SK-N-SH (cell line): ENCODE data around the gene GPR37L1. TPM values are rescaled to one million over a fixed set of nuclear protein-coding genes. Genes with fewer than 3 reads are reported as not detected.

Experiments used
- CTCF ChIA-PET: fragments of 300-600, 350-600 bp; formaldehyde crosslinking; extraction: SDS; loops from one replicate; lab custom pipeline; 2021; lab: Yijun Ruan, JAX
- POLR2A ChIA-PET: fragments of 350-600 bp; sonication (Branson Sonifier 250); formaldehyde crosslinking; extraction: SDS; loops from one replicate; lab custom pipeline; 2020; ENCODE audit warnings: antibody characterized with exemption, inconsistent platforms; lab: Yijun Ruan, JAX
- DNase-seq: peaks from one replicate; pipeline ENCODE4 v3.0.0; 2012
- H2AFZ ChIP-seq: fragments of 200-600 bp; sonication (generic); 2 replicates; pipeline ENCODE4 v1.8.1; 2016; ENCODE audit warnings: antibody characterized with exemption, mild to moderate bottlenecking, low read depth
- H3F3A ChIP-seq: fragments of 200-600 bp; sonication (generic); replicated peaks from 2 replicates; pipeline ENCODE3; 2016; ENCODE audit warnings: antibody characterized with exemption, mild to moderate bottlenecking; ENCODE audit not compliant: insufficient read depth
- H3K27ac ChIP-seq, 2 experiments: fragments of 200-500 bp in 1 of 2; fragments of 200-600 bp in 1 of 2; sonication (Bioruptor generic) in 1 of 2; sonication (generic), shearing (Covaris generic) in 1 of 2; 2 replicates each; pipeline versions ENCODE4 v1.5.1 to v1.6.1; 2014 to 2016; ENCODE audit warnings: low read depth in 2 of 2, inconsistent platforms in 1 of 2, low read length in 1 of 2, mild to moderate bottlenecking in 1 of 2, mixed read lengths in 1 of 2
- H3K27me3 ChIP-seq: fragments of 200-600 bp; sonication (generic), shearing (Covaris generic); 2 replicates; pipeline ENCODE4 v1.6.1; 2016; ENCODE audit warnings: mixed run types; ENCODE audit not compliant: insufficient read depth
- H3K36me3 ChIP-seq, 2 experiments: fragments of 200-500 bp in 1 of 2; fragments of 200-600 bp in 1 of 2; sonication (Bioruptor generic) in 1 of 2; sonication (generic) in 1 of 2; replicated peaks in 1 of 2; 2 replicates each; pipeline versions ENCODE3 to v1.5.1; 2014 to 2016; ENCODE audit warnings: low read length in 1 of 2, mild to moderate bottlenecking in 1 of 2; ENCODE audit not compliant: insufficient read depth in 2 of 2, control insufficient read depth in 1 of 2
- H3K4me1 ChIP-seq, 2 experiments: fragments of 200-500 bp in 1 of 2; fragments of 200-600 bp in 1 of 2; sonication (Bioruptor generic) in 1 of 2; sonication (generic), shearing (Covaris generic) in 1 of 2; 2 replicates each; pipeline versions ENCODE4 v1.5.1 to v1.6.1; 2014 to 2016; ENCODE audit warnings: low read depth in 1 of 2, low read length in 1 of 2, mixed run types in 1 of 2; ENCODE audit not compliant: insufficient read depth in 2 of 2, control insufficient read depth in 1 of 2
- H3K4me2 ChIP-seq: fragments of 200-600 bp; sonication (generic), shearing (Covaris generic); 2 replicates; pipeline ENCODE4 v1.6.1; 2017; ENCODE audit warnings: mixed run types
- H3K4me3 ChIP-seq, 2 experiments: fragments of 200-500 bp in 1 of 2; fragments of 200-600 bp in 1 of 2; sonication (Bioruptor generic) in 1 of 2; sonication (generic), shearing (Covaris generic) in 1 of 2; 2 replicates each; pipeline versions ENCODE4 v1.5.1 to v1.8.1; 2014 to 2016; ENCODE audit warnings: low read depth in 2 of 2, inconsistent platforms in 1 of 2, low read length in 1 of 2, mild to moderate bottlenecking in 1 of 2, mixed read lengths in 1 of 2, moderate library complexity in 1 of 2
- H3K79me2 ChIP-seq: fragments of 200-600 bp; sonication (generic); 2 replicates; pipeline ENCODE4 v1.8.1; 2017; ENCODE audit warnings: mild to moderate bottlenecking; ENCODE audit not compliant: insufficient read depth
- H3K9ac ChIP-seq: fragments of 200-600 bp; sonication (generic); 2 replicates; pipeline ENCODE4 v1.6.1; 2017; ENCODE audit warnings: mixed run types
- H3K9me2 ChIP-seq: fragments of 200-600 bp; sonication (generic); 2 replicates; pipeline ENCODE4 v1.6.1; 2017; ENCODE audit warnings: mixed run types
- H3K9me3 ChIP-seq: fragments of 200-600 bp; sonication (generic); 2 replicates; pipeline ENCODE4 v1.6.1; 2017; ENCODE audit warnings: mixed run types, mild to moderate bottlenecking, moderate library complexity
- H4K20me1 ChIP-seq: fragments of 200-600 bp; sonication (generic); 2 replicates; pipeline ENCODE4 v1.6.1; 2017; ENCODE audit warnings: mild to moderate bottlenecking, mixed run types; ENCODE audit not compliant: insufficient read depth
- ELF1 ChIP-seq: IDR thresholded peaks from 2 replicates; pipeline ENCODE4 v1.4.0; 2012
- GABPA ChIP-seq: IDR thresholded peaks from 2 replicates; pipeline ENCODE4 v1.4.0; 2012; ENCODE audit warnings: low read depth, mild to moderate bottlenecking
- JUND ChIP-seq: IDR thresholded peaks from 2 replicates; pipeline ENCODE4 v1.4.0; 2012
- NFIC ChIP-seq: IDR thresholded peaks from 2 replicates; pipeline ENCODE4 v1.4.0; 2012; ENCODE audit warnings: borderline replicate concordance
- NRF1 ChIP-seq: IDR thresholded peaks from 2 replicates; pipeline ENCODE4 v1.6.1; 2012; ENCODE audit warnings: low read depth, mild to moderate bottlenecking, low read length
- PBX3 ChIP-seq: IDR thresholded peaks from 2 replicates; pipeline ENCODE4; 2012
- POLR2AphosphoS5 ChIP-seq: IDR thresholded peaks from 2 replicates; pipeline ENCODE4 v1.6.1; 2012; ENCODE audit warnings: low read depth, low read length
- RAD21 ChIP-seq: IDR thresholded peaks from 2 replicates; pipeline ENCODE4 v1.6.1; 2012; ENCODE audit warnings: mild to moderate bottlenecking, low read length
- REST ChIP-seq: IDR thresholded peaks from 2 replicates; pipeline ENCODE4 v1.6.1; 2012; ENCODE audit warnings: mild to moderate bottlenecking, low read depth, low read length, moderate library complexity
- RFX5 ChIP-seq: IDR thresholded peaks from 2 replicates; pipeline ENCODE4 v1.6.1; 2012; ENCODE audit warnings: mild to moderate bottlenecking, improper control_type of control experiment, low read length
- TEAD4 ChIP-seq: IDR thresholded peaks from 2 replicates; pipeline ENCODE4 v1.4.0; 2012; ENCODE audit warnings: mild to moderate bottlenecking, borderline replicate concordance; ENCODE audit not compliant: insufficient read depth
- WGBS: methylation state at CpG from one replicate; pipeline ENCODE4 v1.1.6; 2017; ENCODE audit warnings: low lambda C conversion rate; 5-methylcytosine and 5-hydroxymethylcytosine counted together
- polyA plus RNA-seq, 3 experiments: library from polyadenylated mRNA; depleted of rRNA; stranded (reverse); fragments of >200 nt; gene quantifications; 2 replicates each; pipeline ENCODE4 v1.2.3, GENCODE V29; 2012
- TF ChIP-seq, protein P1 (sequence below): fragments of 150-350 bp; IDR thresholded peaks from 2 replicates; pipeline ENCODE4 v1.6.1; 2016; ENCODE audit warnings: mild to moderate bottlenecking, low read depth, low read length

GPR37L1 gene
- polyA plus RNA-seq, 1 of the 3 experiments (the other 2 are of a cell fraction) = not detected

DNA sequence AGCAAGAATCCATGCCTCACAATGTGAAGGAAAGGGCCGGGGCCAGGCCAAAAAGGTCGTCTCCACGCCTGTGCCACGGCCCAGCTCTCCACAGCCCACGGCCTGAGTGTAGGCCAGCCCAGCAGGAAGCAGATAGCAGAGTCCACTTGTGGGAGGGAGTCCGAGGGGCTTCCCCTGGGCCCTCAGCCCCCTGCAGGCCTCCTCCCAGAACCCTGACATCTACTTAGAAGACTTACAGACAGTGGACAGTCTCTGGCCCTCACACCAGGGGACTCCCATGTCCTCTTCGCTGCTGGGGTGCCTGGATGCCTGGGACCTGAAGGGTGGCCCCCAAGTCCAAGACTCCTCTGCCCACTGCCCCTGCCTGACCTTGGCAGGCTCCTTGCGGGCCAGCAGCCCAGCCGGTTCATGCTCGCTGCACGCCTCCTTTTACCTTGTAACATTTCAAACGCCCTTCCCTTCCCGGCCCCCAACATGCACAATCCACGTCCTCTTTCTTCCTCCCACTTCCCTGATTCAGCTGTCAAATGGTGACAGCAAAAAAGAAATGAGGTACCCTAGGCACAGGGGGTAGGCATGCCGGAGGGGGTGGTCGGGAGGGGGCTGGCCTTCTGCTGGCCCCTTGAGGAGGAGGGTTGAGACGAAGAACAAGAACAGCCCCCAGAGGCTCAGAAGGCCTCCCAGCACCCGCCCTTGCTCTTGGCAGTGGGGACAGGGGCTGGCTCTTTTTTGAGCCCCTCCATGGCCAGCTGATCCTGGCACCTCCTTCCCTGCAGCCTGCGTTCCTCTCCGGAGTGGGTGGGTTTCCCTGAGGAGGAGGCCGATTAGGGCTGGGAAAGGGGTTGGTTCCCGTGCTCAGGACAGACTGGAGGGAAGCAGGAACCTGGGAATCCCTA lies 38.7 kb downstream of the GPR37L1 start:
- POLR2A ChIA-PET = no interaction called here
- H3K79me2 ChIP-seq = no peaks in the 10 kb centered on the region
- peaks cover 0 to 39% of the 10 kb centered on the region in 2 experiments; a peak in 1 of 4 replicates for H3K4me1 ChIP-seq
- DNase-seq = no peak
- TF ChIP-seq JUND (no peak), NRF1 (no peak), RFX5 (no peak), RAD21 (no peak), PBX3 (no peak), TEAD4 (no peak), REST (no peak), POLR2AphosphoS5 (no peak), NFIC (no peak), ELF1 (no peak)
- TF ChIP-seq, protein P1, sequence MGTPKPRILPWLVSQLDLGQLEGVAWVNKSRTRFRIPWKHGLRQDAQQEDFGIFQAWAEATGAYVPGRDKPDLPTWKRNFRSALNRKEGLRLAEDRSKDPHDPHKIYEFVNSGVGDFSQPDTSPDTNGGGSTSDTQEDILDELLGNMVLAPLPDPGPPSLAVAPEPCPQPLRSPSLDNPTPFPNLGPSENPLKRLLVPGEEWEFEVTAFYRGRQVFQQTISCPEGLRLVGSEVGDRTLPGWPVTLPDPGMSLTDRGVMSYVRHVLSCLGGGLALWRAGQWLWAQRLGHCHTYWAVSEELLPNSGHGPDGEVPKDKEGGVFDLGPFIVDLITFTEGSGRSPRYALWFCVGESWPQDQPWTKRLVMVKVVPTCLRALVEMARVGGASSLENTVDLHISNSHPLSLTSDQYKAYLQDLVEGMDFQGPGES = no peak
- no peaks in the 10 kb centered on the region for H3K27me3 ChIP-seq
- H3F3A ChIP-seq = peaks cover under 1% of the 10 kb centered on the region
- no peaks in the 10 kb centered on the region for H4K20me1 ChIP-seq
- no peak overlapping the region for H3K4me3 ChIP-seq
- no peak overlapping the region for H3K4me2 ChIP-seq
- H2AFZ ChIP-seq = no peak overlapping the region
- H3K9me3 ChIP-seq = no peaks in the 10 kb centered on the region
- H3K9ac ChIP-seq = no peak overlapping the region
- 78% methylated on average over 17 of the region's 22 CpGs for WGBS
- H3K27ac ChIP-seq = no peak overlapping the region
- H3K36me3 ChIP-seq = no peaks in the 10 kb centered on the region
- no peaks in the 10 kb centered on the region for H3K9me2 ChIP-seq
- CTCF ChIA-PET = interaction anchor here (1.2 to 2.6 kb wide), 3 partner anchors 18 to 28 kb away, joined by 4 to 11 read pairs (median 6); no protein-coding TSS in a partner anchor

DNA sequence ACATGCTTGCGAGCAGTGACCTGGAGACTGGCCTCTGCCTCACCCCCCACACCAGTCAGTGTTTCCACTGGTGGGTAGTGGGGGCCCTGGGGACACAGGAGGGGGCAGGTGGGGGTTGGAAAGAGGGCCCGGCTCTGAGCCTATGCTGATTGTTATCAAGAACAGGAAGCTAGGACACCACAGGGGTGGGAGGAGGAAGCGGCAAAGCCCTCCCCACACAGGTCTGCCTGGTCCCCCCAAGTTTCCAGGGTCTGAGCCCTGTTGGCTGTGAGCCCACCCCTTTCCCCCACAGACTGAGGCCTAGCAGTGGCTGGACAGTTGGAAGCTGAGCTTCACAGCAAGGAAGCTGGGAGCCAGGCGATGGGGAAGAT lies 39.3 kb downstream of the GPR37L1 start:
- H3K9me3 ChIP-seq = no peaks in the 10 kb centered on the region
- no peaks in the 10 kb centered on the region for H3K9me2 ChIP-seq
- no peak overlapping the region for H3K9ac ChIP-seq
- H3K36me3 ChIP-seq = no peaks in the 10 kb centered on the region
- H3K27ac ChIP-seq = no peak overlapping the region
- H3K79me2 ChIP-seq = no peaks in the 10 kb centered on the region
- H3K4me3 ChIP-seq = no peak overlapping the region
- CTCF ChIA-PET = interaction anchor here (1.9 to 2.6 kb wide), 3 partner anchors 23 to 31 kb away, joined by 6 to 11 read pairs (median 7); partner anchors contain the start of gene LGR6
- no peak overlapping the region for H3K4me2 ChIP-seq
- no peaks in the 10 kb centered on the region for H3F3A ChIP-seq
- WGBS = 78% methylated on average over 3 of the region's 4 CpGs
- peaks cover 0 to 39% of the 10 kb centered on the region in 2 experiments; a peak in 1 of 4 replicates for H3K4me1 ChIP-seq
- POLR2A ChIA-PET = no interaction called here
- TF ChIP-seq GABPA (no peak), POLR2AphosphoS5 (no peak)
- no peak overlapping the region for H2AFZ ChIP-seq
- DNase-seq = no peak
- no peaks in the 10 kb centered on the region for H4K20me1 ChIP-seq
- H3K27me3 ChIP-seq = no peaks in the 10 kb centered on the region
